ES-I3 (cell line): Measurements from ENCODE around the gene ECEL1.
A peak's percentile ranks its signal among the peaks of the same experiment; 100 is the strongest.

ENCODE experiments used
- H3K36me3 ChIP-seq: 2 replicates; pipeline ENCODE4 v1.6.1; 2013; ENCODE audit warnings: mild to moderate bottlenecking, low read length, control low read depth, moderate library complexity; ENCODE audit not compliant: insufficient read depth
- H3K4me1 ChIP-seq: 2 replicates; pipeline ENCODE4 v1.6.1; 2013; ENCODE audit warnings: mild to moderate bottlenecking, control low read depth, low read length; ENCODE audit not compliant: insufficient read depth
- H3K9ac ChIP-seq: 2 replicates; pipeline ENCODE4 v1.6.1; 2013; ENCODE audit warnings: low read depth, mild to moderate bottlenecking, low read length, moderate library complexity
- H3K9me3 ChIP-seq: 2 replicates; pipeline ENCODE4 v1.6.1; 2013; ENCODE audit warnings: mild to moderate bottlenecking, low read length, moderate library complexity; ENCODE audit not compliant: control insufficient read depth, insufficient read depth

ECEL1 gene

GRCh38 chr2:232515639-232516038 lies 28.0 kb upstream of the ECEL1 start:
- Histone ChIP-seq H3K4me1 (peaks cover 20% of the 10 kb centered on the region), H3K9ac (no peak overlapping the region), H3K36me3 (no peaks in the 10 kb centered on the region), H3K9me3 (no peaks in the 10 kb centered on the region)

GRCh38 chr2:232513353-232513752 lies 25.7 kb upstream of the ECEL1 start:
- H3K9me3 ChIP-seq: no peaks in the 10 kb centered on the region
- no peak overlapping the region for H3K9ac ChIP-seq
- peaks cover 9% of the 10 kb centered on the region; the same call in 1 of the 2 replicates for H3K4me1 ChIP-seq
- no peaks in the 10 kb centered on the region for H3K36me3 ChIP-seq

GRCh38 chr2:232512602-232513001 lies 25.0 kb upstream of the ECEL1 start:
- H3K9me3 ChIP-seq: no peaks in the 10 kb centered on the region
- no peaks in the 10 kb centered on the region for H3K36me3 ChIP-seq
- no peak overlapping the region for H3K9ac ChIP-seq
- H3K4me1 ChIP-seq: peaks cover 9% of the 10 kb centered on the region; the same call in 1 of the 2 replicates

GRCh38 chr2:232511336-232511890 lies 23.8 kb upstream of the ECEL1 start:
- peaks cover 9% of the 10 kb centered on the region; the same call in 1 of the 2 replicates for H3K4me1 ChIP-seq
- no peaks in the 10 kb centered on the region for H3K9me3 ChIP-seq
- H3K36me3 ChIP-seq: no peaks in the 10 kb centered on the region
- no peak overlapping the region for H3K9ac ChIP-seq

GRCh38 chr2:232508251-232508650 lies 20.6 kb upstream of the ECEL1 start:
- peaks cover 9% of the 10 kb centered on the region; the same call in 1 of the 2 replicates for H3K4me1 ChIP-seq

GRCh38 chr2:232506709-232507108 lies 19.1 kb upstream of the ECEL1 start:
- Histone ChIP-seq H3K9me3 (no peaks in the 10 kb centered on the region; the same call in 1 of the 2 replicates), H3K36me3 (no peaks in the 10 kb centered on the region), H3K4me1 (peaks cover 12% of the 10 kb centered on the region; the same call in 1 of the 2 replicates), H3K9ac (no peak overlapping the region)

More at GRCh38 chr2:232508251-232508650, 20.6 kb upstream of the ECEL1 start:
- H3K9me3 ChIP-seq: no peaks in the 10 kb centered on the region; the same call in 1 of the 2 replicates
- H3K9ac ChIP-seq: no peak overlapping the region
- no peaks in the 10 kb centered on the region for H3K36me3 ChIP-seq

GRCh38 chr2:232505856-232506255 lies 18.2 kb upstream of the ECEL1 start:
- peaks cover 12% of the 10 kb centered on the region; the same call in 1 of the 2 replicates for H3K4me1 ChIP-seq
- no peaks in the 10 kb centered on the region; the same call in 1 of the 2 replicates for H3K9me3 ChIP-seq
- H3K36me3 ChIP-seq: no peaks in the 10 kb centered on the region
- no peak overlapping the region for H3K9ac ChIP-seq

- H3K36me3 ChIP-seq: no peaks in the 10 kb centered on the region
- peaks cover 12% of the 10 kb centered on the region; the same call in 1 of the 2 replicates for H3K4me1 ChIP-seq
- no peaks in the 10 kb centered on the region; the same call in 1 of the 2 replicates for H3K9me3 ChIP-seq
- no peak overlapping the region for H3K9ac ChIP-seq
These were observed 16.8 kb upstream of the ECEL1 start for GRCh38 chr2:232504438-232504837.

GRCh38 chr2:232503809-232504323 lies 16.2 kb upstream of the ECEL1 start:
- Histone ChIP-seq H3K36me3 (no peaks in the 10 kb centered on the region), H3K9me3 (no peaks in the 10 kb centered on the region; the same call in 1 of the 2 replicates), H3K4me1 (peaks cover 12% of the 10 kb centered on the region; the same call in 1 of the 2 replicates), H3K9ac (peak overlapping the region; percentile 66; the same call in 1 of the 2 replicates)

GRCh38 chr2:232502911-232503808 lies 15.5 kb upstream of the ECEL1 start:
- no peaks in the 10 kb centered on the region; the same call in 1 of the 2 replicates for H3K9me3 ChIP-seq
- H3K36me3 ChIP-seq: no peaks in the 10 kb centered on the region
- peaks cover 12% of the 10 kb centered on the region; the same call in 1 of the 2 replicates for H3K4me1 ChIP-seq
- peak overlapping the region; percentile 66; the same call in 1 of the 2 replicates for H3K9ac ChIP-seq

GRCh38 chr2:232502511-232502910 lies 14.9 kb upstream of the ECEL1 start:
- no peaks in the 10 kb centered on the region; the same call in 1 of the 2 replicates for H3K9me3 ChIP-seq
- peak overlapping the region; percentile 66; the same call in 1 of the 2 replicates for H3K9ac ChIP-seq
- H3K4me1 ChIP-seq: peaks cover 12% of the 10 kb centered on the region; the same call in 1 of the 2 replicates
- no peaks in the 10 kb centered on the region for H3K36me3 ChIP-seq

- H3K4me1 ChIP-seq: peaks cover 12% of the 10 kb centered on the region; the same call in 1 of the 2 replicates
- H3K9me3 ChIP-seq: no peaks in the 10 kb centered on the region; the same call in 1 of the 2 replicates
- no peaks in the 10 kb centered on the region for H3K36me3 ChIP-seq
- H3K9ac ChIP-seq: peak overlapping the region; percentile 66; the same call in 1 of the 2 replicates
These were observed 14.3 kb upstream of the ECEL1 start for GRCh38 chr2:232501794-232502390.

- H3K9ac ChIP-seq: no peak overlapping the region
- no peaks in the 10 kb centered on the region for H3K36me3 ChIP-seq
- H3K9me3 ChIP-seq: no peaks in the 10 kb centered on the region; the same call in 1 of the 2 replicates
- H3K4me1 ChIP-seq: peaks cover 12% of the 10 kb centered on the region; the same call in 1 of the 2 replicates
These were observed 13.7 kb upstream of the ECEL1 start for GRCh38 chr2:232501331-232501771.

- Histone ChIP-seq H3K36me3 (no peaks in the 10 kb centered on the region), H3K9ac (no peak overlapping the region), H3K9me3 (no peaks in the 10 kb centered on the region), H3K4me1 (peaks cover 10% of the 10 kb centered on the region; the same call in 1 of the 2 replicates)
These were observed 10.8 kb upstream of the ECEL1 start for GRCh38 chr2:232498452-232498851.
